Gastrocnemius medialis (tissue), 4 donors: Measurements from ENCODE around the gene GOLPH3. TPM values are rescaled to one million over a fixed set of nuclear protein-coding genes. Genes with fewer than 3 reads are reported as not detected.

Experiments used
- ATAC-seq, 2 donors: fragments of 150-250 bp; one replicate each; pipeline ENCODE4 v1.9.1; 2016
- DNase-seq, 2 donors: peaks; one replicate each; pipeline ENCODE4 v3.0.0-alpha.2; 2019
- H3K27ac ChIP-seq, 4 donors: fragments of 200-600 bp; sonication (generic); 1 replicate in 1 of 4; 2 replicates in 3 of 4; pipeline ENCODE4 v1.5.1; 2016 to 2018; ENCODE audit warnings: mild to moderate bottlenecking in 2 of 4, moderate library complexity in 1 of 4
- H3K27me3 ChIP-seq, 3 donors: fragments of 200-600 bp; sonication (generic) in 2 of 3; 1 replicate in 1 of 3; 2 replicates in 2 of 3; pipeline versions ENCODE4 v1.5.1 to v1.6.0; 2016 to 2019; ENCODE audit warnings: mild to moderate bottlenecking in 1 of 3, moderate library complexity in 1 of 3
- H3K36me3 ChIP-seq, 2 donors: fragments of 200-600 bp; sonication (generic) in 1 of 2; one replicate each; pipeline ENCODE4 v1.5.1; 2017 to 2018
- H3K4me1 ChIP-seq, 2 donors: fragments of 200-600 bp; sonication (generic) in 1 of 2; one replicate each; pipeline ENCODE4 v1.5.1; 2016 to 2017; ENCODE audit warnings: mild to moderate bottlenecking in 2 of 2
- H3K4me3 ChIP-seq, 4 donors: fragments of 200-600 bp; sonication (generic) in 3 of 4; 1 replicate in 1 of 4; 2 replicates in 3 of 4; pipeline ENCODE4 v1.5.1; 2016 to 2019; ENCODE audit warnings: mild to moderate bottlenecking in 2 of 4
- H3K9me3 ChIP-seq, 3 donors: fragments of 200-600 bp; sonication (generic) in 2 of 3; 1 replicate in 1 of 3; 2 replicates in 2 of 3; pipeline ENCODE4 v1.5.1; 2016 to 2019
- POLR2A ChIP-seq, 2 donors: fragments of 450-650 bp; IDR thresholded peaks; one replicate each; pipeline ENCODE4 v1.6.1; 2017; ENCODE audit warnings: antibody characterized with exemption in 2 of 2, mild to moderate bottlenecking in 2 of 2, moderate library complexity in 2 of 2
- in situ Hi-C, 4 donors: fragments of 200-750 bp; cut with MboI; loops; one replicate each; pipeline versions ENCODE4 v1.15.0 to v1.8.0; 2017; ENCODE audit warnings: low sequenced_read_pairs in 4 of 4
- intact Hi-C: fragments of 100-400 bp; cut with DNase I; formaldehyde crosslinking; loops from one replicate; pipeline ENCODE4 v1.15.1; 2023; ENCODE audit warnings: low total_unique reads
- total RNA-seq, 4 donors: library from RNA; depleted of rRNA; stranded (reverse); fragments of >200 nt; gene quantifications; one replicate each; pipeline versions ENCODE4 v1.1.0 to v1.2.3, GENCODE V29; 2016
- TF ChIP-seq, protein P1 (sequence below), 5 experiments: fragments of 450-650 bp in 3 of 5; fragments of 200-600 bp in 2 of 5; sonication (generic) in 2 of 5; IDR thresholded peaks in 4 of 5; conservative IDR thresholded peaks in 1 of 5; 1 replicate in 4 of 5; 2 replicates in 1 of 5; pipeline ENCODE4 v1.5.1; 2016 to 2019; ENCODE audit warnings: antibody characterized with exemption in 5 of 5, mild to moderate bottlenecking in 3 of 5, moderate library complexity in 3 of 5

Gene GOLPH3
- total RNA-seq, 4 donors from 2014 or later = 34.9 to 77.8 (median 46.1) TPM

- no peaks in the 10 kb centered on the region for H3K9me3 ChIP-seq
- DNase-seq = no peak
- peaks cover 0 to 2% of the 10 kb centered on the region in 2 donors for H3K36me3 ChIP-seq
- peak; percentile 44 to 45 for ATAC-seq
- in situ Hi-C loops (loop anchor here in 3 of 4 donors (10.0 to 25.0 kb wide), 3 partner anchors 270 to 510 kb away; no protein-coding TSS in a partner anchor), intact Hi-C loops (no loop called here)
- TF ChIP-seq POLR2A (IDR thresholded peaks at IDR 0.05) = no peak
- TF ChIP-seq, protein P1, sequence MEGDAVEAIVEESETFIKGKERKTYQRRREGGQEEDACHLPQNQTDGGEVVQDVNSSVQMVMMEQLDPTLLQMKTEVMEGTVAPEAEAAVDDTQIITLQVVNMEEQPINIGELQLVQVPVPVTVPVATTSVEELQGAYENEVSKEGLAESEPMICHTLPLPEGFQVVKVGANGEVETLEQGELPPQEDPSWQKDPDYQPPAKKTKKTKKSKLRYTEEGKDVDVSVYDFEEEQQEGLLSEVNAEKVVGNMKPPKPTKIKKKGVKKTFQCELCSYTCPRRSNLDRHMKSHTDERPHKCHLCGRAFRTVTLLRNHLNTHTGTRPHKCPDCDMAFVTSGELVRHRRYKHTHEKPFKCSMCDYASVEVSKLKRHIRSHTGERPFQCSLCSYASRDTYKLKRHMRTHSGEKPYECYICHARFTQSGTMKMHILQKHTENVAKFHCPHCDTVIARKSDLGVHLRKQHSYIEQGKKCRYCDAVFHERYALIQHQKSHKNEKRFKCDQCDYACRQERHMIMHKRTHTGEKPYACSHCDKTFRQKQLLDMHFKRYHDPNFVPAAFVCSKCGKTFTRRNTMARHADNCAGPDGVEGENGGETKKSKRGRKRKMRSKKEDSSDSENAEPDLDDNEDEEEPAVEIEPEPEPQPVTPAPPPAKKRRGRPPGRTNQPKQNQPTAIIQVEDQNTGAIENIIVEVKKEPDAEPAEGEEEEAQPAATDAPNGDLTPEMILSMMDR (IDR thresholded peaks at IDR 0.05 in 4 of 5, conservative IDR thresholded peaks at IDR 0.05 in 1 of 5) = no peak
- H3K27ac ChIP-seq = peak overlapping the region; percentile 7 to 52 (median 9)
- H3K4me3 ChIP-seq = no peak overlapping the region
- no peaks in the 10 kb centered on the region for H3K27me3 ChIP-seq
- H3K4me1 ChIP-seq = peaks cover 15 to 24% of the 10 kb centered on the region in 2 donors
These were observed 78.9 kb downstream of the GOLPH3 start for GRCh38 chr5:32095261-32095671.

- ATAC-seq (no peak), DNase-seq (no peak)
- TF ChIP-seq POLR2A (IDR thresholded peaks at IDR 0.05) = no peak
- TF ChIP-seq, protein P1 (IDR thresholded peaks at IDR 0.05 in 4 of 5, conservative IDR thresholded peaks at IDR 0.05 in 1 of 5) = no peak
- peaks cover 15 to 22% of the 10 kb centered on the region in 2 donors for H3K4me1 ChIP-seq
- no peak overlapping the region for H3K4me3 ChIP-seq
- H3K9me3 ChIP-seq = no peaks in the 10 kb centered on the region
- peak overlapping the region in 3 of 4 donors; percentile 7 to 52 (median 10) for H3K27ac ChIP-seq
- in situ Hi-C loops = loop anchor here (5.0 to 25.0 kb wide), 4 partner anchors 270 to 510 kb away; no protein-coding TSS in a partner anchor
- intact Hi-C loops = loop anchor here (5.0 kb wide), 1 partner anchor 562 kb away; the partner anchor contains the start of genes C5orf22 and DROSHA
- no peaks in the 10 kb centered on the region for H3K36me3 ChIP-seq
- no peaks in the 10 kb centered on the region for H3K27me3 ChIP-seq
These were observed 79.4 kb downstream of the GOLPH3 start for GRCh38 chr5:32094691-32095090.

- in situ Hi-C loops = loop anchor here (5.0 to 25.0 kb wide), 4 partner anchors 268 to 508 kb away; no protein-coding TSS in a partner anchor
These were observed 80.9 kb downstream of the GOLPH3 start for GRCh38 chr5:32092938-32093812.

DNA sequence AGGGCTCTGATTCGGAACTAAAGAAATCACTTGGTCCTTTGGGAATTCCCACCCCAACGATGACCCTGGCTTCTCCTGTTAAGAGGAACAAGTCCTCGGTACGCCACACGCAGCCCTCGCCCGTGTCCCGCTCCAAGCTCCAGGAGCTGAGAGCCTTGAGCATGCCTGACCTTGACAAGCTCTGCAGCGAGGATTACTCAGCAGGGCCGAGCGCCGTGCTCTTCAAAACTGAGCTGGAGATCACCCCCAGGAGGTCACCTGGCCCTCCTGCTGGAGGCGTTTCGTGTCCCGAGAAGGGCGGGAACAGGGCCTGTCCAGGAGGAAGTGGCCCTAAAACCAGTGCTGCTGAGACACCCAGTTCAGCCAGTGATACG is 83.4 kb downstream of the GOLPH3 start:
- DNase-seq = no peak
- H3K4me3 ChIP-seq = no peak overlapping the region
- H3K4me1 ChIP-seq = peaks cover 15 to 17% of the 10 kb centered on the region in 2 donors
- ATAC-seq = no peak
- TF ChIP-seq, protein P1 (IDR thresholded peaks at IDR 0.05 in 4 of 5, conservative IDR thresholded peaks at IDR 0.05 in 1 of 5) = no peak
- in situ Hi-C loops (loop anchor here (5.0 to 25.0 kb wide), 4 partner anchors 266 to 506 kb away; no protein-coding TSS in a partner anchor), intact Hi-C loops (loop anchor here (5.0 kb wide), 1 partner anchor 558 kb away; the partner anchor contains the start of genes C5orf22 and DROSHA)
- no peaks in the 10 kb centered on the region for H3K9me3 ChIP-seq
- no peaks in the 10 kb centered on the region for H3K36me3 ChIP-seq
- no peak overlapping the region for H3K27ac ChIP-seq
- no peaks in the 10 kb centered on the region for H3K27me3 ChIP-seq

More at GRCh38 chr5:32092938-32093812, 80.9 kb downstream of the GOLPH3 start:
- Histone ChIP-seq H3K27me3 (no peaks in the 10 kb centered on the region), H3K27ac (no peak overlapping the region), H3K4me3 (no peak overlapping the region), H3K9me3 (no peaks in the 10 kb centered on the region), H3K4me1 (peaks cover 15 to 17% of the 10 kb centered on the region in 2 donors), H3K36me3 (no peaks in the 10 kb centered on the region)
- DNase-seq = peak; percentile 54 to 58
- ATAC-seq = peak; percentile 72 to 90
- intact Hi-C loops = loop anchor here (1.0 to 5.0 kb wide), 3 partner anchors 268 to 561 kb away; partner anchors contain the start of genes C5orf22 and DROSHA
- TF ChIP-seq, protein P1 (IDR thresholded peaks at IDR 0.05 in 4 of 5, conservative IDR thresholded peaks at IDR 0.05 in 1 of 5) = peak; percentile 64 to 77 (median 76)
- TF ChIP-seq POLR2A (IDR thresholded peaks at IDR 0.05) = no peak
